Ovary (tissue), 3 donors: ENCODE results near the gene NPTN.

Source experiments
- CTCF ChIP-seq, 3 donors: fragments of 450-650 bp in 2 of 3; fragments of 200-600 bp in 1 of 3; IDR thresholded peaks; one replicate each; pipeline versions ENCODE4 v1.5.1 to v1.8.0; 2016 to 2022; ENCODE audit warnings: antibody characterized with exemption in 3 of 3, mild to moderate bottlenecking in 1 of 3
- EP300 ChIP-seq: sonication (generic); formaldehyde crosslinking; IDR thresholded peaks from one replicate; pipeline ENCODE4 v1.6.1; 2017; ENCODE audit warnings: antibody characterized with exemption
- donor health status: DM: no; HTN: no; CAD: no.

- TF ChIP-seq CTCF (IDR thresholded peaks at IDR 0.05) (no peak), EP300 (no peak)
Measured at GRCh38 chr15:73620078-73620477, 13.1 kb downstream of the NPTN start.
